Astrocyte (in vitro differentiated cells and primary cell): ENCODE data around the gene SHC1. TPM values are rescaled to one million over a fixed set of nuclear protein-coding genes. Genes with fewer than 3 reads are reported as not detected.

Experiments
- DNase-seq: peaks from one replicate; pipeline ENCODE4 v3.0.0-alpha.2; 2010; ENCODE audit warnings: low read depth
- FAIRE-seq: peaks from 2 replicates; lab custom pipeline; 2011; peaks lifted over from hg19 to GRCh38; lab: Jason Lieb, UNC
- H2AFZ ChIP-seq: 2 replicates; pipeline ENCODE4 v1.6.0; 2012; ENCODE audit warnings: low read depth, low read length, inconsistent platforms
- H3K27ac ChIP-seq: 2 replicates; pipeline ENCODE4 v1.5.1; 2011; ENCODE audit warnings: low read depth, low read length, inconsistent platforms
- H3K27me3 ChIP-seq: 2 replicates; pipeline ENCODE4 v1.6.0; 2011; ENCODE audit warnings: low read length, inconsistent platforms; ENCODE audit not compliant: insufficient read depth
- H3K36me3 ChIP-seq: 2 replicates; pipeline ENCODE4 v1.5.1; 2011; ENCODE audit warnings: low read length, inconsistent platforms; ENCODE audit not compliant: insufficient read depth
- H3K4me1 ChIP-seq: 2 replicates; pipeline ENCODE4 v1.5.1; 2011; ENCODE audit warnings: low read length, inconsistent platforms; ENCODE audit not compliant: insufficient read depth
- H3K4me2 ChIP-seq: 2 replicates; pipeline ENCODE4 v1.6.0; 2012; ENCODE audit warnings: low read length, inconsistent platforms
- H3K4me3 ChIP-seq: 2 replicates; pipeline ENCODE4 v1.5.1; 2011; ENCODE audit warnings: low read depth, mild to moderate bottlenecking, low read length, inconsistent platforms; ENCODE audit not compliant: insufficient read depth
- H3K79me2 ChIP-seq: 2 replicates; pipeline ENCODE4 v1.6.0; 2012; ENCODE audit warnings: mild to moderate bottlenecking, low read length, inconsistent platforms; ENCODE audit not compliant: insufficient read depth
- H3K9ac ChIP-seq: 2 replicates; pipeline ENCODE4 v1.6.0; 2012; ENCODE audit warnings: mild to moderate bottlenecking, low read length, inconsistent platforms
- H3K9me3 ChIP-seq: 2 replicates; pipeline ENCODE4 v1.5.1; 2012; ENCODE audit warnings: low read depth, mild to moderate bottlenecking, low read length, inconsistent platforms; ENCODE audit not compliant: insufficient read depth
- H4K20me1 ChIP-seq: 2 replicates; pipeline ENCODE4 v1.6.0; 2012; ENCODE audit warnings: low read length, inconsistent platforms; ENCODE audit not compliant: insufficient read depth
- H3K27ac Mint-ChIP-seq: one replicate; pipeline ENCODE4 v1.8.0; 2021; ENCODE audit warnings: mild to moderate bottlenecking, mixed read lengths; ENCODE audit not compliant: unreplicated experiment
- H3K27me3 Mint-ChIP-seq: one replicate; pipeline ENCODE4 v1.8.0; 2021; ENCODE audit warnings: low read depth, mixed read lengths; ENCODE audit not compliant: unreplicated experiment
- H3K36me3 Mint-ChIP-seq: one replicate; pipeline ENCODE4 v1.8.0; 2021; ENCODE audit warnings: low read depth, mixed read lengths; ENCODE audit not compliant: unreplicated experiment
- H3K4me1 Mint-ChIP-seq: one replicate; pipeline ENCODE4 v1.8.0; 2021; ENCODE audit warnings: low read depth, mixed read lengths; ENCODE audit not compliant: unreplicated experiment
- H3K4me3 Mint-ChIP-seq: one replicate; pipeline ENCODE4 v1.8.0; 2021; ENCODE audit warnings: mild to moderate bottlenecking, moderate library complexity, mixed read lengths; ENCODE audit not compliant: unreplicated experiment
- H3K9me3 Mint-ChIP-seq: one replicate; pipeline ENCODE4 v1.8.0; 2021; ENCODE audit warnings: mild to moderate bottlenecking, mixed read lengths; ENCODE audit not compliant: unreplicated experiment
- EZH2 ChIP-seq: IDR thresholded peaks from 2 replicates; pipeline ENCODE4 v1.6.1; 2012; ENCODE audit warnings: mild to moderate bottlenecking, low read length, inconsistent platforms; ENCODE audit not compliant: insufficient read depth
- total RNA-seq: library from RNA; stranded (reverse); gene quantifications from 2 replicates; pipeline ENCODE4 v1.2.1, GENCODE V29; 2021
- TF ChIP-seq, protein P1 (sequence below): IDR thresholded peaks from 2 replicates; pipeline ENCODE4 v1.5.1; 2011; ENCODE audit warnings: low read depth, mild to moderate bottlenecking, inconsistent platforms, low read length, moderate library complexity; ENCODE audit not compliant: insufficient read depth

The SHC1 gene
- total RNA-seq, 1 donor from 2014 or later, result 397 TPM

DNA sequence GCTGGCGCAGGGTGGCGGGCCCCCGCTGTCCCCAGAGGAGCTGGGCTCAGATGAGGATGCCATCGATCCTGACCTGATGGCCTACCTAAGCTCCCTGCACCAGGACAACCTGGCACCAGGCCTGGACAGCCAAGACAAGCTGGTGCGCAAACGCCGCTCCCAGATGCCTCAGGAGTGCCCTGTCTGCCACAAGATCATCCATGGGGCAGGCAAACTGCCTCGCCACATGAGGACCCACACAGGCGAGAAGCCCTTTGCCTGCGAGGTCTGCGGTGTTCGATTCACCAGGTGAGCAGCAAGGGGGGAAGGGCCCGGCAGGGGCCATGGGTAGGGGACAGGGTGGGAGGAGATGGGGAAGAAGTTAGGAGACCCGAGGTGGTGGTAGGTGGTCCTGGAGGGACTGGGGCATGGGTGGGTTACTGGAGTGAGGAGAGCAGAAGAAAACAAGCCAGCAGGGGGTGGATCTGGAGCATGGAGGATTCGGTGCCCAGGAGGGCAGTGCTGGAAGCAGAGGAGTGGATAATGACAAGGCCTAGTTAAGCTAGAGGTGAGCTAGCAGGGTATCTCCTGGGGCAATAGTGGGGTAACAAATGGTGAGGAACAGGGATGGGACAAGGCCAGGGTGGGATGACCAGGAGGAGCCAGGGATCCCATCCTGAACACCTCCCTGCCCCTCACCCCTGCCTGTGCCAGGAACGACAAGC lies 45.1 kb upstream of the SHC1 start:
- no peak overlapping the region for H2AFZ ChIP-seq
- no peak for TF ChIP-seq EZH2
- TF ChIP-seq, protein P1, sequence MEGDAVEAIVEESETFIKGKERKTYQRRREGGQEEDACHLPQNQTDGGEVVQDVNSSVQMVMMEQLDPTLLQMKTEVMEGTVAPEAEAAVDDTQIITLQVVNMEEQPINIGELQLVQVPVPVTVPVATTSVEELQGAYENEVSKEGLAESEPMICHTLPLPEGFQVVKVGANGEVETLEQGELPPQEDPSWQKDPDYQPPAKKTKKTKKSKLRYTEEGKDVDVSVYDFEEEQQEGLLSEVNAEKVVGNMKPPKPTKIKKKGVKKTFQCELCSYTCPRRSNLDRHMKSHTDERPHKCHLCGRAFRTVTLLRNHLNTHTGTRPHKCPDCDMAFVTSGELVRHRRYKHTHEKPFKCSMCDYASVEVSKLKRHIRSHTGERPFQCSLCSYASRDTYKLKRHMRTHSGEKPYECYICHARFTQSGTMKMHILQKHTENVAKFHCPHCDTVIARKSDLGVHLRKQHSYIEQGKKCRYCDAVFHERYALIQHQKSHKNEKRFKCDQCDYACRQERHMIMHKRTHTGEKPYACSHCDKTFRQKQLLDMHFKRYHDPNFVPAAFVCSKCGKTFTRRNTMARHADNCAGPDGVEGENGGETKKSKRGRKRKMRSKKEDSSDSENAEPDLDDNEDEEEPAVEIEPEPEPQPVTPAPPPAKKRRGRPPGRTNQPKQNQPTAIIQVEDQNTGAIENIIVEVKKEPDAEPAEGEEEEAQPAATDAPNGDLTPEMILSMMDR, result no peak
- H3K79me2 ChIP-seq, result no peaks in the 10 kb centered on the region
- H3K9me3 Mint-ChIP-seq, result no peaks in the 10 kb centered on the region
- no peak overlapping the region for H3K4me2 ChIP-seq
- H3K27me3 Mint-ChIP-seq, result no peaks in the 10 kb centered on the region
- peaks cover 6% of the 10 kb centered on the region for H3K36me3 Mint-ChIP-seq
- H3K4me3 ChIP-seq, result no peak overlapping the region
- H3K36me3 ChIP-seq, result no peaks in the 10 kb centered on the region
- H3K27ac ChIP-seq, result no peak overlapping the region
- peaks cover 9% of the 10 kb centered on the region for H3K4me1 ChIP-seq
- no peak for FAIRE-seq
- no peak for DNase-seq
- no peak overlapping the region for H3K27ac Mint-ChIP-seq
- no peaks in the 10 kb centered on the region for H3K27me3 ChIP-seq
- H3K4me3 Mint-ChIP-seq, result no peak overlapping the region
- no peak overlapping the region for H3K9ac ChIP-seq
- peaks cover 25% of the 10 kb centered on the region for H3K4me1 Mint-ChIP-seq
- H3K9me3 ChIP-seq, result no peaks in the 10 kb centered on the region
- H4K20me1 ChIP-seq, result peaks cover 36% of the 10 kb centered on the region

DNA sequence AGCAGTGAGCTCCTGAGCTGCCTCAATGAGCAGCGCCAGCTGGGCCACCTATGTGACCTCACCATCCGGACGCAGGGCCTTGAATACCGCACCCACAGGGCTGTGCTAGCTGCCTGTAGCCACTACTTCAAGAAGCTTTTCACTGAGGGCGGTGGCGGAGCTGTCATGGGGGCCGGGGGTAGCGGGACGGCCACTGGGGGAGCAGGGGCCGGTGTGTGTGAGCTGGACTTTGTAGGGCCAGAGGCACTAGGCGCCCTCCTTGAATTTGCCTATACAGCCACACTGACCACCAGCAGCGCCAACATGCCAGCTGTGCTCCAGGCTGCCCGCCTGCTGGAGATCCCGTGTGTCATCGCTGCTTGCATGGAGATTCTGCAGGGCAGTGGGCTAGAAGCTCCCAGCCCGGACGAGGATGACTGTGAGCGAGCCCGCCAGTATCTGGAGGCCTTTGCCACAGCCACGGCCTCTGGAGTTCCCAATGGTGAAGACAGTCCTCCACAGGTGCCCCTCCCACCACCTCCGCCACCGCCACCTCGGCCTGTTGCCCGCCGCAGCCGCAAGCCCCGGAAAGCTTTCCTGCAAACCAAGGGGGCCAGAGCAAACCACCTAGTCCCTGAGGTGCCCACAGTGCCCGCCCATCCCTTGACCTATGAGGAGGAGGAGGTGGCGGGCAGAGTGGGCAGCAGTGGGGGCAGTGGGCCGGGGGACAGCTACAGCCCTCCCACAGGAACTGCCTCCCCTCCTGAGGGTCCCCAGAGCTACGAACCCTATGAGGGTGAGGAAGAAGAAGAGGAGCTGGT lies 44.4 kb upstream of the SHC1 start:
- H2AFZ ChIP-seq, result no peak overlapping the region
- H3K9me3 ChIP-seq, result no peaks in the 10 kb centered on the region
- H3K4me1 ChIP-seq, result peaks cover 9% of the 10 kb centered on the region
- no peaks in the 10 kb centered on the region for H3K27me3 ChIP-seq
- H4K20me1 ChIP-seq, result peaks cover 41% of the 10 kb centered on the region
- Mint-ChIP-seq H3K4me3 (no peak overlapping the region), H3K27me3 (no peaks in the 10 kb centered on the region), H3K27ac (no peak overlapping the region), H3K9me3 (no peaks in the 10 kb centered on the region), H3K36me3 (peaks cover 6% of the 10 kb centered on the region), H3K4me1 (peaks cover 23% of the 10 kb centered on the region)
- FAIRE-seq, result no peak
- no peaks in the 10 kb centered on the region for H3K36me3 ChIP-seq
- TF ChIP-seq, protein P1, result no peak
- no peak for TF ChIP-seq EZH2
- no peak overlapping the region for H3K27ac ChIP-seq
- no peak for DNase-seq
- H3K4me3 ChIP-seq, result no peak overlapping the region
- peaks cover 2% of the 10 kb centered on the region for H3K79me2 ChIP-seq
- H3K9ac ChIP-seq, result no peak overlapping the region
- H3K4me2 ChIP-seq, result no peak overlapping the region

DNA sequence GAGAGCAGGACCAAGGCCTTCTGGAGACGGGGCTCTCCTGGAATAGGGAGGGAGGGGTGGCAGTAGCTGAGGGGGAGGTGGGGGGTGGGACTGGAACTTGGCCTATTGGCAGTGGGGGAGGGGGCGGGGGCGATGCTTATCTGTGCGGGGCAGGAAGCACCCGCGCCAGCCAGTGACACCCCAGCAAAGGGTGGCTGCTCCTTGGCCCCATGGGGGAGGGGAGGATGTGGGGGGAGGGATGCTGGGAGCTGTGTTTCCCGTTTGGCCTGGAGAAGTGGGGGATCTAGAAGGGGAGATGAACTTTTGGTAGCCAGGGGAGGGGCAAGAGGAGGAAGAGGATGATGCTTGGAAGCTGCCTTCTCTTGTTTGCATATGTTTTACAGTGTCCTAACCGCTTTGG lies 43.1 kb upstream of the SHC1 start:
- no peak for TF ChIP-seq EZH2
- TF ChIP-seq, protein P1, result no peak
- H3K4me1 Mint-ChIP-seq, result peaks cover 14% of the 10 kb centered on the region

More for the DNA sequence above, 43.1 kb upstream of the SHC1 start:
- H3K36me3 Mint-ChIP-seq, result peaks cover 9% of the 10 kb centered on the region
- H3K79me2 ChIP-seq, result peaks cover 5% of the 10 kb centered on the region
- H3K4me3 ChIP-seq, result no peak overlapping the region
- FAIRE-seq (no peak), DNase-seq (no peak)
- peaks cover 5% of the 10 kb centered on the region for H3K4me1 ChIP-seq
- no peak overlapping the region for H2AFZ ChIP-seq
- H4K20me1 ChIP-seq, result peaks cover 43% of the 10 kb centered on the region
- H3K4me3 Mint-ChIP-seq, result no peak overlapping the region
- H3K27me3 Mint-ChIP-seq, result no peaks in the 10 kb centered on the region
- no peaks in the 10 kb centered on the region for H3K9me3 ChIP-seq
- H3K27me3 ChIP-seq, result no peaks in the 10 kb centered on the region
- no peaks in the 10 kb centered on the region for H3K36me3 ChIP-seq
- no peaks in the 10 kb centered on the region for H3K9me3 Mint-ChIP-seq
- H3K27ac Mint-ChIP-seq, result no peak overlapping the region
- no peak overlapping the region for H3K9ac ChIP-seq
- H3K4me2 ChIP-seq, result no peak overlapping the region
- H3K27ac ChIP-seq, result no peak overlapping the region
